Measurements from ENCODE around the gene PCP4. TPM values are rescaled to one million over a fixed set of nuclear protein-coding genes. Genes with fewer than 3 reads are reported as not detected.

The PCP4 gene
- total and polyA plus RNA-seq, 2 donors (not counting 3 experiments of a cell fraction or from before 2014, with no cell fraction given): not detected

- no peaks in the 10 kb centered on the region for H3K4me1 ChIP-seq (ENCODE audit: control insufficient read depth, extremely low read depth, insufficient read depth, low read length)
- FAIRE-seq: no peak
- CTCF ChIA-PET: interaction anchor here (0.6 kb wide), 1 partner anchor 11 kb away, joined by 3 read pairs; no protein-coding TSS in a partner anchor
- H3K27me3 ChIP-seq (ENCODE audit: control insufficient read depth in 2 of 2, insufficient read depth in 2 of 2, low read length in 2 of 2): no peaks in the 10 kb centered on the region
- intact Hi-C loops (cut with micrococcal nuclease) (no loop called here), dilution Hi-C loops (cut with MboI; ENCODE audit: extremely low pct_ligation_motif_present, low sequenced_read_pairs) (no loop called here)
- peaks cover 7% of the 10 kb centered on the region for H3K9me3 ChIP-seq (replicated peaks; ENCODE audit: control insufficient read depth, insufficient read depth, low read length)
- no peaks in the 10 kb centered on the region for H3K79me2 ChIP-seq (ENCODE audit: control insufficient read depth, insufficient read depth, low read length)
- TF ChIP-seq CTCF (IDR thresholded peaks at IDR 0.05; ENCODE audit: extremely low read depth in 1 of 2, insufficient read depth in 1 of 2, low read depth in 1 of 2, low read length in 2 of 2) (no peak), POLR2AphosphoS5 (IDR thresholded peaks at IDR 0.05; ENCODE audit: insufficient read depth, low read depth, low read length) (no peak), MYC (IDR thresholded peaks at IDR 0.05; ENCODE audit: low read depth, low read length) (no peak), FOS (IDR thresholded peaks at IDR 0.05; ENCODE audit: borderline replicate concordance, insufficient read depth, low read length) (no peak), GATA2 (IDR thresholded peaks at IDR 0.05; ENCODE audit: insufficient read depth, insufficient read length, low read depth, low read length) (no peak), MAX (IDR thresholded peaks at IDR 0.05; ENCODE audit: insufficient read depth, insufficient read length) (no peak), POLR2A (IDR thresholded peaks at IDR 0.05; ENCODE audit: low read depth, low read length) (no peak), EZH2 (IDR thresholded peaks at IDR 0.05; ENCODE audit: borderline replicate concordance, low read depth, low read length, severe bottlenecking) (no peak), JUN (IDR thresholded peaks at IDR 0.05; ENCODE audit: borderline replicate concordance, insufficient read depth, insufficient read length, low read depth) (no peak)
- no peak overlapping the region for H3K9ac ChIP-seq (replicated peaks; ENCODE audit: extremely low read depth, insufficient read depth, low read length)
- H3K27ac ChIP-seq (ENCODE audit: insufficient read depth, low read depth, low read length): no peak overlapping the region
- no peak overlapping the region for H3K4me3 ChIP-seq (replicated peaks in 1 of 3; ENCODE audit: insufficient read depth in 1 of 3, low read depth in 1 of 3, low read length in 3 of 3)
- no peaks in the 10 kb centered on the region for H3K9me1 ChIP-seq (replicated peaks; ENCODE audit: control insufficient read depth, extremely low read depth, insufficient read depth, low read length)
- H3K36me3 ChIP-seq (ENCODE audit: control insufficient read depth in 2 of 2, extremely low read depth in 1 of 2, insufficient read depth in 2 of 2, low read length in 2 of 2): no peaks in the 10 kb centered on the region
- no peak for DNase-seq (ENCODE audit: low read depth, low spot score)
- no TSS peak for BruUV-seq (replicated peaks)
- no peak overlapping the region for H2AFZ ChIP-seq (ENCODE audit: low read depth, low read length)
- no peaks in the 10 kb centered on the region for H4K20me1 ChIP-seq (replicated peaks; ENCODE audit: control insufficient read depth, extremely low read depth, insufficient read depth, low read length)
- no peak overlapping the region for H3K4me2 ChIP-seq (ENCODE audit: insufficient read depth, low read length)
- POLR2A ChIA-PET: no interaction called here
Measured at GRCh38 chr21:39971956-39972355, 104.7 kb downstream of the PCP4 start.

All from endothelial cell of umbilical vein (primary cell).